ENCODE results near the gene ITGB7.

ITGB7 gene

DNA sequence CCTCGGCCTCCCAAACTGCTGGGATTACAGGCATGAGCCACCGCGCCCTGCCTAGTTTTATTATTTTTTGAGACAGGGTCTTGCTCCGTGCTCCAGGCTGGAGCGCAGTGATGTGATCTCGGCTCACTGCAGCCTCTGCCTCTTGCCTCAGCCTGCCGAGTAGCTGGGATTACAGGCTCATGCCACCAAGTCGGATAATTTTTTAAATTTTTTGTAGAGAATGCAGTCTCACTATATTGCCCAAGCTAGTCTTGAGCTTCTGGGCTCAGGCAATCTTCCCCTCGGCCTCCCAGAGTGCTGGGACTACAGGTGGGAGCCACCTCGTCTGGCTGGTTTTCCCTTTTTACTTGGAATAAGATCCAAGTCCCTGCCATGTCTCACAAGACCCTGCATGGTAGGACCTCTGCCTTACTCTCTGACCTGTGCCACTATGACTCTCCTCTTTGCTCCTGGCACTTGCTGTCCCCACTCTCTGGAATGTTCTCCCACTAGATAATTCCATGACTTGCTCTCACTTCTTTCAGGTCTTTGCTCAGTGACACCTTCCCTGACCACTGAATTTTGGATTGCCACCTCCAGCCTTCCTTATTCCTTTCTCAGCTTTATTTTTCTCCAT lies 32.7 kb upstream of the ITGB7 start:
- Histone ChIP-seq H3K4me3 (ENCODE audit: low read length in 2 of 2) (no peak overlapping the region), H3K36me3 (ENCODE audit: control insufficient read depth in 2 of 2, insufficient read depth in 2 of 2, low read length in 2 of 2) (no peaks in the 10 kb centered on the region), H3K9ac (ENCODE audit: low read depth in 1 of 2, low read length in 2 of 2) (no peak overlapping the region), H3K27ac (ENCODE audit: low read depth in 2 of 2, low read length in 2 of 2) (no peak overlapping the region), H3K27me3 (ENCODE audit: control insufficient read depth in 2 of 2, insufficient read depth in 2 of 2, low read length in 2 of 2) (no peaks in the 10 kb centered on the region), H3K4me1 (ENCODE audit: control insufficient read depth in 2 of 2, insufficient read depth in 2 of 2, low read length in 2 of 2) (no peaks in the 10 kb centered on the region), H3K9me3 (ENCODE audit: control insufficient read depth in 2 of 2, low read length in 2 of 2) (no peaks in the 10 kb centered on the region)

DNA sequence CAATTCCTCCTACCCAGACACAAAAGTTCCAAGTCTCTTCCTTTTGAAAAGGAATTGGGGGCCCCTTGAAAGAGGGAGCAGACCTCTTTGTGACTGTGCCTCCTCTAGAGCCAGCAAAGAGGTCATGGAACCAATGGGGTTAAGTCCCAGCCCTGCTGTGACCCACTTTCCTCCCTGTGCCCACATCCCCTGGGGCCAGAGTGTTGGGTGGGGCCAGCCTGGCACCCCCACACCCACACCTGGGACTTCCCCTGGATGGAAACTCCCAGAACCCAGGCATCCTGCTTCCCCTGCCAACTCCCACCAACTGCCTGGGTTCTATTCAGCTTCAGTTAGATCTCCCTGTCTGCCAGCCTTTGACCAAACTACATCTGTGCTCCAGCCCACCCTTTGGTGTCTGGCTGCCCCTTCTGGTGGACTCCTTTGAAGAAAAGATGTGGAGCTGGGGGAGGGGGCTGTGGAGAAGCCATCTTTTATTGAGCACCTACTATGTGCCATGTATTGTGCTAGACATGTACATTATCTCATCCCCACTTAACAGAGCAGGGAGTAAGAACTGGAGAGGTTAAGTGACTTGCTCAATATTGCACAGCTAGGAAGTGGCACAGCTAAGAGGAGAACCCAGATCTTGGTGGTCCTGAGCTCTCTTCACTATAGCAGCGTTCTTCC lies 29.5 kb upstream of the ITGB7 start:
- H3K9ac ChIP-seq (ENCODE audit: low read depth in 1 of 2, low read length in 2 of 2): no peak overlapping the region
- H3K4me1 ChIP-seq (ENCODE audit: control insufficient read depth in 2 of 2, insufficient read depth in 2 of 2, low read length in 2 of 2): peaks cover 20 to 21% of the 10 kb centered on the region in 2 donors
- H3K4me3 ChIP-seq (ENCODE audit: low read length in 2 of 2): no peak overlapping the region
- H3K36me3 ChIP-seq (ENCODE audit: control insufficient read depth in 2 of 2, insufficient read depth in 2 of 2, low read length in 2 of 2): no peaks in the 10 kb centered on the region
- no peak overlapping the region for H3K27ac ChIP-seq (ENCODE audit: low read depth in 2 of 2, low read length in 2 of 2)
- H3K9me3 ChIP-seq (ENCODE audit: control insufficient read depth in 2 of 2, low read length in 2 of 2): no peaks in the 10 kb centered on the region
- no peaks in the 10 kb centered on the region for H3K27me3 ChIP-seq (ENCODE audit: control insufficient read depth in 2 of 2, insufficient read depth in 2 of 2, low read length in 2 of 2)

DNA sequence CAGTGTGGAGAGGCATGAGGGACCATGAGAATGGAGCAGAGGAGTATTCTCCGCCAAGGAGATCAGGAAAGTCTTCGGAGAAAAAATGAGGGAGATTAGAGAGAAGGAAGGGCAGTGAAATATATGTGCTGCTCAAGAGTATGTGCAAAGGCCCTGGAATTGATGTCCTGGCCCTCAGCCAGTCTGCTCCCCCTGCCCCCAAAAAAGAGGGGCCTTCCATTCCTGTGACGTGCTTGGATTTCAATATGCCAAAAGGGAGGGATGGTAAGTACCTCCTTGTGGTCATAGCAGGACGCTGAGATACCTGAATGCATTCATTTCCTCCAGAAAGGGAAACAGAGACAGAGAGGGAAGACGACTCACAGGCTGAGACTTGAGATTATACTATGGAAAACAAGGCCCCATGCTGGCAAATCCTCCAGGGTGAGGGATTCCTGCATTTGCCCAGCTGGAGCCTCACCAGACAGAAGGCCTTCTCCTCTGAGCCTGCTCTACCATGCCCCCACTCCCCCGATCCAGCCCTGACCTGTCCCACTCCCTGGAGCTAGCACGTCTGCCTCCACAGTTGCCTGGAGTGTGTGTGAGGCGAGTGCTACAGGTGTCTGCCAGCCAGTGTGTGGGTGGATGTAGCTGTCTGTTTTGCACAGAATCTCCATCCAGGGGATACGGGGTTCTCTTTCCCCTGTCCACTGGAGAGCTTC lies 28.8 kb upstream of the ITGB7 start:
- Histone ChIP-seq H3K27me3 (ENCODE audit: control insufficient read depth in 2 of 2, insufficient read depth in 2 of 2, low read length in 2 of 2) (no peaks in the 10 kb centered on the region), H3K4me3 (ENCODE audit: low read length in 2 of 2) (no peak overlapping the region), H3K9ac (ENCODE audit: low read depth in 1 of 2, low read length in 2 of 2) (peak overlapping the region in 1 of 2 donors; percentile 14), H3K36me3 (ENCODE audit: control insufficient read depth in 2 of 2, insufficient read depth in 2 of 2, low read length in 2 of 2) (no peaks in the 10 kb centered on the region), H3K4me1 (ENCODE audit: control insufficient read depth in 2 of 2, insufficient read depth in 2 of 2, low read length in 2 of 2) (peaks cover 27 to 28% of the 10 kb centered on the region in 2 donors), H3K9me3 (ENCODE audit: control insufficient read depth in 2 of 2, low read length in 2 of 2) (no peaks in the 10 kb centered on the region), H3K27ac (ENCODE audit: low read depth in 2 of 2, low read length in 2 of 2) (no peak overlapping the region)

DNA sequence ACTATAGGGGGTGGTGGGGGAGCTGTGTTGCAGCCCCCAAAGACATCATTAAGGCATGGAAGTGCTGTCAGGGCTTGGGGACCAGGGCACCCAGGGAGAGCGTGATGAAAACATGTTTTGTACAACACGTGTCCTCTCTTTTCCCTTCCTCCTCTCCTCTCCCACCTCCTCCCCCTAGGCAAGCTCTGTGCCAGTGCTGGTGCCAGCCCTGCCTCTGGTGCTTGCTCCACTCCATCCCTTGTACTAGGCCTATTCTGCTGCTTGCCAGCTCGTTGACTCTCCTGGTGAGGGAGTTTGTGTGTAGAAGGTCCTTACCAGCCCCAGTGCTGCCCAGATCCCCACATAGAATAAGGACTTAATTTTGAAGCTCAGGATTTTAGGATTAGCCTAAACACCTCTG lies 28.1 kb upstream of the ITGB7 start:
- Histone ChIP-seq H3K4me3 (ENCODE audit: low read length in 2 of 2) (no peak overlapping the region), H3K27me3 (ENCODE audit: control insufficient read depth in 2 of 2, insufficient read depth in 2 of 2, low read length in 2 of 2) (no peaks in the 10 kb centered on the region), H3K27ac (ENCODE audit: low read depth in 2 of 2, low read length in 2 of 2) (no peak overlapping the region), H3K36me3 (ENCODE audit: control insufficient read depth in 2 of 2, insufficient read depth in 2 of 2, low read length in 2 of 2) (no peaks in the 10 kb centered on the region), H3K4me1 (ENCODE audit: control insufficient read depth in 2 of 2, insufficient read depth in 2 of 2, low read length in 2 of 2) (peaks cover 29 to 34% of the 10 kb centered on the region in 2 donors), H3K9me3 (ENCODE audit: control insufficient read depth in 2 of 2, low read length in 2 of 2) (no peaks in the 10 kb centered on the region), H3K9ac (ENCODE audit: low read depth in 1 of 2, low read length in 2 of 2) (no peak overlapping the region)

DNA sequence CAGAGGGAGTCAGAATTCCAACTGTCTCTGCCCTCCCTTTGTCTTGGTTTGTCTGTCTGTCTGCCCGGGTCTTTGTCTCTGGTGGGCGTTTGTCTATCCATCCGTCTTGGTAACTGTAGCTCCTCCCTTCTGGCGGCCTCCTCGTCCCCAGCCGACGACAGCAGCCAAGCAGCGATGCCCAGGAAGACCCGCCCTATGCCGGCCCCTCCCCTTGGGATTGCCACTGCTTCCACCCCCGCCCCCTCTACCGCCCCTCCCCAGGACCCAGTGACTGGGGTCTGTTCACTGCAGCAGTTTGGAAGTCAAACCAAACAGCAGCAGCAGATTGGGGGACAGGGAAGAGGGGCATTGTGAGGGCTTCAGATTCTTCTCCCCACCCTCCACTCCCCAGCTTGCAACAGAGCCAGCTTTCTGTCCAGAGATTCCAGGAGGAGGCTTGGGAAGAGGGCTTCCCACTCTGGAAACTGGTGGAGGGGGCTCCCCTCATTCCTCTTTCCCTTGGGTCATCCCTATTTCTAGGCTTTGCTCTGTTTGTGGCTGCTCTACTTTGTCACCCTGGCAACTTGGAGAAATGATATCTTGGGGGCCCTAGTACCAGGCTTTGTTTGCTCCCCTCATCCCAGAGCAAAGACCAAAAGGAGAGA lies 27.3 kb upstream of the ITGB7 start:
- H3K27ac ChIP-seq (ENCODE audit: low read depth in 2 of 2, low read length in 2 of 2): no peak overlapping the region

DNA sequence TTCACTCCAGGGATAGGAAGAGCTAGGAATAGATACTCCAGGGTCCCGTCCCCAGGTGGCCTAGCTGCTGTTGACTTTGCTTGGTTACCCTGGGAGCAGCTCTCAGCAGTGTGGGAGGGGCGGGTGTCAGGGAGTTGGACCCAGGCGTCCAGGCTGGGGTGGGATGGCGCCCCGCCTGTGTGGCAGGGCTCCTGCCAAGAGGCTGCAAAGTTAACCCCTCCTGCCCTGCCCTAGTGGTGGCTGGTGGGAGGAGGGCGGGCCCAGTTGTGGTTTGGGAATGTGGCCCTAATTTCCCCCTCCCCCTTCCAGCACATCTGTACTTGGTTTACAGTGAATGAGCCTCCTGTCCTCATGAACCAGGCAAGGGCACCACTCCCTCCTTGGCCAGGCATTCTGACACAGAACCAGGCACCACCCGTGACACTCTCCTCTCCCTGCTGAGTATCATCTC lies 26.6 kb upstream of the ITGB7 start:
- H3K4me1 ChIP-seq (ENCODE audit: control insufficient read depth in 2 of 2, insufficient read depth in 2 of 2, low read length in 2 of 2): peaks cover 29 to 38% of the 10 kb centered on the region in 2 donors
- peak overlapping the region in 1 of 2 donors; percentile 85 for H3K27ac ChIP-seq (ENCODE audit: low read depth in 2 of 2, low read length in 2 of 2)
- H3K9ac ChIP-seq (ENCODE audit: low read depth in 1 of 2, low read length in 2 of 2): peak overlapping the region; percentile 14 to 62
- H3K27me3 ChIP-seq (ENCODE audit: control insufficient read depth in 2 of 2, insufficient read depth in 2 of 2, low read length in 2 of 2): no peaks in the 10 kb centered on the region
- no peaks in the 10 kb centered on the region for H3K36me3 ChIP-seq (ENCODE audit: control insufficient read depth in 2 of 2, insufficient read depth in 2 of 2, low read length in 2 of 2)
- peak overlapping the region; percentile 22 to 72 for H3K4me3 ChIP-seq (ENCODE audit: low read length in 2 of 2)
- no peaks in the 10 kb centered on the region for H3K9me3 ChIP-seq (ENCODE audit: control insufficient read depth in 2 of 2, low read length in 2 of 2)

More for the DNA sequence above, 27.3 kb upstream of the ITGB7 start:
- Histone ChIP-seq H3K4me1 (ENCODE audit: control insufficient read depth in 2 of 2, insufficient read depth in 2 of 2, low read length in 2 of 2) (peaks cover 29 to 38% of the 10 kb centered on the region in 2 donors), H3K4me3 (ENCODE audit: low read length in 2 of 2) (no peak overlapping the region), H3K27me3 (ENCODE audit: control insufficient read depth in 2 of 2, insufficient read depth in 2 of 2, low read length in 2 of 2) (no peaks in the 10 kb centered on the region), H3K9me3 (ENCODE audit: control insufficient read depth in 2 of 2, low read length in 2 of 2) (no peaks in the 10 kb centered on the region), H3K36me3 (ENCODE audit: control insufficient read depth in 2 of 2, insufficient read depth in 2 of 2, low read length in 2 of 2) (no peaks in the 10 kb centered on the region), H3K9ac (ENCODE audit: low read depth in 1 of 2, low read length in 2 of 2) (no peak overlapping the region)

DNA sequence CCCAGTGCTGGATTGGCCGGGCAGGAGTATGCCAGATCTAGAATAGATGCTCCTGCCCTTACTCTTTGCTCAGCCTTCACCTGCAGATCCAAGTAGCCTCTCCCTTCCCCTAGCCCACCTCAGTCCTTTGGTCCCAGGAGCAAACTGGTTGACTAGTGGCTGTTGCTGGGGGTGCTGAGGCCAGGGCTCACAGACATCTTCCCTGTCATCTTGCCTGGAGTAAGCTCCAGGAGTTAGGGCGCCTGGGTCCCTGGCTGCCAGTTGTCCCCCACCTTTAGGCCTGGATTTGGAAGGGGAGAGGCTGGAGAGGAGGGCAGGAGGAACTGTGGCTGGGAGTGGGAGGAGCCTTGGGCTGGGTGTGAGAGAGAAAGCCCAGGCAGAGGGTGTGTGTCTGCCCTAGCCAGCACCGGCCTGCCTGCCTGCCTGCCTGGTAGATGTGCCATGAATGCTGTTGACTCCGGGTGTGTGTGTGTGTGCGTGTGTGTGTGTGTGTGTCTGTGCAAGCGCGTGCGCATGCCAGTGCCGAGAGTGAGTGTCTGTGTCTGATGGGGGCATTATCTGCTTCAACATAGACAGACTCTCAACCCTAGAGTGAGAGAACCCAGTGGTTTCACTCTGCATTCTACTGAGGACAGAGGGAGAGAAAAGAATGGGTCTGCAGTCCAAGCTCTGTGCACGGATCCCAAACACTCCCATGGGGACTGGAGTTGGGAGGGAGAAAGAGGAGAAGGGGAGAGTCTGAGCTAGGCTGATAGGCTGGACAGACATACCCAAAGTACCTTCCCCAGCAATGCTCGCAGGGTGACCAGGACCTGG lies 25.8 kb upstream of the ITGB7 start:
- Histone ChIP-seq H3K9me3 (ENCODE audit: control insufficient read depth in 2 of 2, low read length in 2 of 2) (no peaks in the 10 kb centered on the region), H3K4me1 (ENCODE audit: control insufficient read depth in 2 of 2, insufficient read depth in 2 of 2, low read length in 2 of 2) (peaks cover 29 to 38% of the 10 kb centered on the region in 2 donors), H3K27ac (ENCODE audit: low read depth in 2 of 2, low read length in 2 of 2) (peak overlapping the region; percentile 82 to 85), H3K27me3 (ENCODE audit: control insufficient read depth in 2 of 2, insufficient read depth in 2 of 2, low read length in 2 of 2) (no peaks in the 10 kb centered on the region), H3K9ac (ENCODE audit: low read depth in 1 of 2, low read length in 2 of 2) (peak overlapping the region; percentile 52 to 62), H3K36me3 (ENCODE audit: control insufficient read depth in 2 of 2, insufficient read depth in 2 of 2, low read length in 2 of 2) (peaks cover 0 to 2% of the 10 kb centered on the region in 2 donors), H3K4me3 (ENCODE audit: low read length in 2 of 2) (peak overlapping the region; percentile 62 to 72)

DNA sequence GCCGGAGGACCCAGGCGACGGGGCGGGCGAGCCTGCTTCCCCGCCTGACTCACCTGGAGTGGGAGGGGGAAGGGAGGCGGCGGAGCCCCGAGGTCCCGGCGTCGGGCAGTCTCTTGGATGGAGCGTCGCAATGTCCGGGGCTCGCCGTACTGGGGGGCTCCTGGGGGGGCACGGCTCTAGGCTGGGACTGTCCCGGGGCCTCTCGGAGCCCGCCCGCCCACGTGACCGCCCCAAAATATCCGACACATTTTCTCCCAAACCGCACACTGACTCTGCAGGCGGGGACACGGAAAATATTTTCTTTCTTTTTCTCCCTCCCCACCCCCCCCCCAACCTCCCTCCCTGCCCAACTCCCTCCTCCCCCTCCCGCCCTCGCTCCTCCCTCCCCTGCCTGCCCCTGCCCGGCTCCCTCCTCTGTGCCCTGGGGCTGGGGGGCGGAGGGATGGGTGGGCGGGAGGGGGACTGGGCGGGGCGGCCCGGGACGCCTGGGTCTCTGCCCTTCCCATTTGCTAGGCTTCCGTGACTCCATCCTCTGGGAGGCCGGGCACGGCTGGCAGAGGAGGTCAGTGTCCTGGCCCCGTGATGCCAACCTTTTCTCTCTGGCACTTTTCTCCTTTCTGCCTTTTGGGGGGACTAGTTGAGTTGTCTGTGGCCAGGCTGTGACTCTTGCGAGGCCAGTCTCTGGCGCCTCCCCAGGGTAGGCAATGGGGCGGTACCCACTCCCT lies 25.0 kb upstream of the ITGB7 start, which contains the start of gene RARG:
Gene RARG, minus strand, starts transcription at position 289 of the 725 bp plus-strand sequence. CDS start 4,664 bp downstream, outside the sequence.
- peak within 1 kb of the TSS; percentile 82 to 85 for H3K27ac ChIP-seq (ENCODE audit: low read depth in 2 of 2, low read length in 2 of 2)
- H3K36me3 ChIP-seq (ENCODE audit: control insufficient read depth in 2 of 2, insufficient read depth in 2 of 2, low read length in 2 of 2): peaks cover 0 to 4% of the 10 kb centered on the region in 2 donors
- H3K9me3 ChIP-seq (ENCODE audit: control insufficient read depth in 2 of 2, low read length in 2 of 2): no peaks in the 10 kb centered on the region
- peaks cover 29 to 38% of the 10 kb centered on the region in 2 donors for H3K4me1 ChIP-seq (ENCODE audit: control insufficient read depth in 2 of 2, insufficient read depth in 2 of 2, low read length in 2 of 2)
- H3K27me3 ChIP-seq (ENCODE audit: control insufficient read depth in 2 of 2, insufficient read depth in 2 of 2, low read length in 2 of 2): no peaks in the 10 kb centered on the region
- peak within 1 kb of the TSS; percentile 69 to 72 for H3K4me3 ChIP-seq (ENCODE audit: low read length in 2 of 2)
- H3K9ac ChIP-seq (ENCODE audit: low read depth in 1 of 2, low read length in 2 of 2): peak within 1 kb of the TSS; percentile 65 to 72

DNA sequence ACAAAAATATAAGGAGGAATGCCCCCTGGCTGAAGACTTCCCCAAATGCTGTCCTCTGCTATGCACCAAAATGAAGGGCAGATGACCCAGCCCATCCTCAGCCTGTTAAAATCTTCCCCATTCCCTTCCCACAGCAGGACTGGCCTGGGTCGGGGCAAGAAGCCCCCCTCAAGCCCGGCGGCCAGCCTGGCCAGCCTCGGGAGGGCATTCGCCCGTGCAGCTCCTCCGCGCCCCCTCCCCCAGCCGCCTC lies 24.5 kb upstream of the ITGB7 start:
- Histone ChIP-seq H3K27me3 (ENCODE audit: control insufficient read depth in 2 of 2, insufficient read depth in 2 of 2, low read length in 2 of 2) (no peaks in the 10 kb centered on the region), H3K4me1 (ENCODE audit: control insufficient read depth in 2 of 2, insufficient read depth in 2 of 2, low read length in 2 of 2) (peaks cover 29 to 38% of the 10 kb centered on the region in 2 donors), H3K9me3 (ENCODE audit: control insufficient read depth in 2 of 2, low read length in 2 of 2) (no peaks in the 10 kb centered on the region), H3K4me3 (ENCODE audit: low read length in 2 of 2) (peak overlapping the region; percentile 69 to 71), H3K9ac (ENCODE audit: low read depth in 1 of 2, low read length in 2 of 2) (peak overlapping the region; percentile 65 to 72), H3K27ac (ENCODE audit: low read depth in 2 of 2, low read length in 2 of 2) (peak overlapping the region; percentile 65 to 67), H3K36me3 (ENCODE audit: control insufficient read depth in 2 of 2, insufficient read depth in 2 of 2, low read length in 2 of 2) (peaks cover 0 to 4% of the 10 kb centered on the region in 2 donors)
